Activated CD4-positive, CD25-positive, alpha-beta regulatory T cell treated with anti-CD3 and anti-CD28 coated beads, Interleukin-2, amount 50 U/mL, for 72 hours (primary cell): ENCODE measurements around the gene KRT83.

Experiments used
- DNase-seq: peaks from one replicate; pipeline ENCODE4 v3.0.0; 2021

Gene KRT83

GRCh38 chr12:52320784-52321400 lies at the start of gene KRT83:
Gene KRT83, minus strand, starts transcription at chr12:52321398. Its CDS starts 63 bp downstream, at chr12:52321335.
- no peak for DNase-seq

DNA sequence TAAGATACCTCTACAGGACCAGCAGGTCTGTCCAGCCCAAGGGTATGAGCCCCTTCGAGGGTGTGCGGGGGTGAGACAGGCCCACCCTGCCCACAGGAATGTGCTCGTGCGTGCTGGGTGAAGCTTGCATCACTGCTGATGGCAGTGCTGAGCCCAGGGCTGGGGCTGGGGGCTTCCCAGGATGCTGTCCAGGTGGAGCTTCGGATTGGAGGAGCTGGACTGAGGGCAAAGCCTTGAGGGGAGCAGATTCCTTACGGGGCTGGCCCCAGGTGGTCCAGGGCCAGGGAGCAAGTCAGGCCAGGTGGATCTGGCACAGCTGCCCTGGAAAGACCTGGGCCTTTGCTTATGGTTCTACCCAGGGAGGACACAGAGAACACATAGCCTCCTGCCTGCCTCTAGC lies 48.6 kb upstream of the KRT83 start:
- no peak for DNase-seq

DNA sequence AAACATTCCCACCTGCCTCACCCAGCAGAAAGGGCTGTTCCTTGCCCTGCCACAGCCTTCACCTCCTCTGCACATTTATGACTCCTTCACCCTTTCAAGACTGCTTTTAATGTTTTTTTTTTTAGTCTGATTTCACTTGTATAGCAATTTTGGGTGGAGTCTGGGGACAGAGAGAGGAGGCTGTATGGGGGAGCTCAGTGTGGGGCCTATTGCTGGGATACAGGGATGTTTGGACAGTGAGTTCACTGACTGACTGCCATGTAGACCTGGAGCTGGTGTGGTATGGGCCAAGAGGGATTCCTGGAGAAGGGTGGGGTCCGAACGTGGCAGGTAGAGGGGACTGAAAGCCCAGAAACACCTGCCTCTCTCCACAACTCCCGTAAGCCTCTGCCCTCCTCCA lies 48.0 kb upstream of the KRT83 start:
- DNase-seq, result no peak

GRCh38 chr12:52368508-52368907 lies 47.3 kb upstream of the KRT83 start:
- no peak for DNase-seq

DNA sequence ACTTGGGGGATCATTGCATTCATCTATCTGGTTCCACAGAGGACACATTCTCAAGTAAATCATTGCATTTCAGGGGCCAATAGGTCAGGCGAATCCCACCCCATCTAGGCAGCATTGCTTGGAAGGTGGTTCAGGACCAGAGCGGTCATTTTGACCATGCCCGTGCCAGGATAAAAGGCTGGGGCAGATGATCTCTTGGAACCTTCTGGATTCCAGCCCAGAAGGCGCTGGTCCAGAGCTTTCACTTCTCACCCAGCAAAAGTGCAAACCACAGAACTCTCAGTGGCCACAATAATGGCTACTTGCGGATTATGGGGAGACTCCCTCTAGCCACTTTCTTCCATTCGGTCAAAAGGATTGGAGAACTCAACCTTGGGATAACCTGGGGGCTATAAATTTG lies 46.7 kb upstream of the KRT83 start:
- DNase-seq, result no peak

- DNase-seq, result no peak
Observed at GRCh38 chr12:52366738-52367485, 45.7 kb upstream of the KRT83 start, which contains the start of gene KRT85. Gene KRT85, minus strand, starts transcription at chr12:52367481. Its CDS starts 76 bp downstream, at chr12:52367405.

DNA sequence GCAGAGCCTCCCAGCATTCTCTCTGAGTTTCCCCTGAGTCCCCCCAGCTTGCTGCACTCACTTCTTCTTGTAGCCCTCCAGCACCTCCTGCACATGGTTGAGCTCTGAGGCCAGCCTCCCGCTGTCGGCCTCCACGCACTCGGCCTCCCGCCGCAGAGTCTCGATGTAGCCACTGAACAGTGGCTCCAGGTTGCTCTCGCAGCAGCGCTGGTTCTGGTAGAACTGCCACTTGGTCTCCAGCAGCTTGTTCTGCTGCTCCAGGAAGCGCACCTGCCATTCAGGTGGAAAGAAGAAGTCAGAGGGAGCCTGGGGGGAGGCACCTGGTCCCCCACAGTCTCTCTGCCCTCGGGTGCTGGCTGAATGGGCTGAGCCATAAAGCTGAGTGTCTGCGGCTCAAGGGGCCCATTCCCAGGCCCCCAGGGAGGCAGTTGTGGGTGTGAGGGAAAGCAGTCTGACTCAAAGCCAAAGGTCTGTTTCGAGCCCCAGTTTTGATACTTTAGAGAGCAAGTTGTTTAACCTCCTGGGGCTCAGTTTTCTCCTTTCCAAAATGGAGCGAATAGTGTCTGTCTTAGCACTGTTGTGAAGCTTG lies 43.8 kb upstream of the KRT83 start:
- DNase-seq, result no peak

GRCh38 chr12:52364061-52364460 lies 42.9 kb upstream of the KRT83 start:
- DNase-seq, result no peak

DNA sequence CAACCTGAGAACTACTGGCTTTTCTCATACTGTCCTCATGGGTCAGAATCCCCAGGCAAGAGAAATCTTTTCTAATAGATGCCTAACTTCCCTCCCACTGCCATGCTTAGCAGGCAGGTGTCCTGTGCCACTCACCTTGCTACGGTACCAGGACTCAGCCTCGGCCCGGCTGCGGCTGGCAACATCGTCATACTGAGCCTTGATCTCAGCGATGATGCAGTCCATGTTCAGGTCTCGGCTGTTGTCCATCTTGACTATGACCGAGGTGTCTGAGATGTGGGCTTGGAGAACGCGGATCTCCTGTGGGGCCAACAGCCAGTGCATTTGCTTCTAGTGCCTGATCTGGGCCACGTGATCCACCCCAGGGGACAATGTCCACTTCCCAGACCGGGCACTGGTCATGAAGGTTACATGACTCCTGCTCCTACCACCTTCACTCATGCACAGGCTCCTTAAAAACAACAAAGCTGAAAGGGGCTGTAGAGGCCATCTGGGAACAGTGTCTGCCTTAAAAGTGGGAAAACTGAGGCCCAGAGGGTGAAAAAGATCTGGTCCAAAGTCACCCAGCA lies 42.0 kb upstream of the KRT83 start:
- no peak for DNase-seq

DNA sequence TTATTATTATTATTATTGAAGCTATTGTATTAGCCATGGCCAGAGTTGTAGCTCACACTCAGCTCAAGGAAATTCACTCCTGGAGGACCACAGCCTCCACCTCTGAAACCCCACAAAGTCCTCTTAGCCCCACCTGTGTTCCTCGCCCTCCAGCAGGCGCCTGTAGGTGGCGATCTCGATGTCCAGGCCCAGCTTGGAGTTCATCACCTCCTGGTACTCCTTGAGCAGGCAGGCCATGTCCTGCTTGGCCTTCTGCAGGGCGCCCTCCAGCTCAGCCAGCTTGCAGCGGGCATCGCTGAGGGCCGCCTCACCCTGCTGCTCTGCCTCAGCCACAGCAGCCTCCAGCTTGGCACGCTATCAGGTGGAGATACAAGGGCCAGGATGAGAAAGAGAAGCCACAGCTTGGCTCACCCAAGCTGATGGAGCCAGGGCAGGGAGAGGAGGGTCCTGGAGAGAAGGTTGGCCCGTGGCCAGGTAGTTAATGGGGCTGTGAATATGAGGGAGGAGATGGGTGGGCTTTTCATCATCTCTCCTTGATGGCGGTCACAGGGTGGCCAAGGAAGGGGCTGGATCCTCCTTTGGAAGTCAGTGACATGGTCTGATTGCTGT lies 41.0 kb upstream of the KRT83 start:
- no peak for DNase-seq

DNA sequence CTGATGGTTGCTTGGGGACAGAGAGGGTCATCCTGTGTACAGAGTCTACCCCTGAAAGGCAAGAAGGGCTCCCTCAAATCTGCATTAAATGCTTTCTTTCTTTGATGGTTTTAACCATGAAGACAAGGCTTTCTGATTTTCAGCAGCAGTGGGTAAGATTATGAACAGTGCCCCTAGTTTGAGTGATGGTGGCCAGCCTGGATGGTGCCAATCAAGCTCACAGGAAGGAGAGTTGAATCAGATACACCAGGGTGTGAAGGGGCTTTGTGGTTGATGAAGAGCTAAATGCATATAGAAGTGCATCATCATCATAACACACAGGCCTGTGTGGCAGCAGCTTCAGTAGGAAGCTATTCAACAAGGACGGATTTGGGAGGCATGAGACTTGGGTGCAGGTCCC lies 40.4 kb upstream of the KRT83 start:
- no peak for DNase-seq

- no peak for DNase-seq
Observed at GRCh38 chr12:52360663-52361271, 39.6 kb upstream of the KRT83 start.

- DNase-seq, result no peak
Observed at GRCh38 chr12:52360106-52360662, 39.0 kb upstream of the KRT83 start.

DNA sequence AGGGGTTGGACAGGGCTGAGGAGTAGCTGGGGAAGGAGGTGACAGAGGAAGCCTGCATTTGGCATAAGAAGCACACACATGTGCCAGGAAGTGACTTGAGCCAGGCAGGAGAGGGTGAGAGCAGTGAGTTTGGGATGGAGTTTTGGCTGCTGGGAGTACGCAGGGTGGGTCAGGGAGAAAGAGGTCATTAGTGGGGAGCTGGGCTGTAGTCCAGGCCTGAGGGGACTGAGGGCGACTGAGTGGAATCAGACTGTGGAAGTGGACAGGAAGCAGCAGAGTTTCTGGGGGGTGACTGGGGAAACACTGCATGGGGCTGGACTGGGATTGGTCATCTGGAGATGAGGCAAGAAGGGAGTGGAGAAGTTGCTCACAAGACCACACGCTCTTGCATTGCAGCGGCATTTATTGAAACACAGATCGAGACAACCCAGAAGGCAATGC lies 38.4 kb upstream of the KRT83 start:
- DNase-seq, result no peak

DNA sequence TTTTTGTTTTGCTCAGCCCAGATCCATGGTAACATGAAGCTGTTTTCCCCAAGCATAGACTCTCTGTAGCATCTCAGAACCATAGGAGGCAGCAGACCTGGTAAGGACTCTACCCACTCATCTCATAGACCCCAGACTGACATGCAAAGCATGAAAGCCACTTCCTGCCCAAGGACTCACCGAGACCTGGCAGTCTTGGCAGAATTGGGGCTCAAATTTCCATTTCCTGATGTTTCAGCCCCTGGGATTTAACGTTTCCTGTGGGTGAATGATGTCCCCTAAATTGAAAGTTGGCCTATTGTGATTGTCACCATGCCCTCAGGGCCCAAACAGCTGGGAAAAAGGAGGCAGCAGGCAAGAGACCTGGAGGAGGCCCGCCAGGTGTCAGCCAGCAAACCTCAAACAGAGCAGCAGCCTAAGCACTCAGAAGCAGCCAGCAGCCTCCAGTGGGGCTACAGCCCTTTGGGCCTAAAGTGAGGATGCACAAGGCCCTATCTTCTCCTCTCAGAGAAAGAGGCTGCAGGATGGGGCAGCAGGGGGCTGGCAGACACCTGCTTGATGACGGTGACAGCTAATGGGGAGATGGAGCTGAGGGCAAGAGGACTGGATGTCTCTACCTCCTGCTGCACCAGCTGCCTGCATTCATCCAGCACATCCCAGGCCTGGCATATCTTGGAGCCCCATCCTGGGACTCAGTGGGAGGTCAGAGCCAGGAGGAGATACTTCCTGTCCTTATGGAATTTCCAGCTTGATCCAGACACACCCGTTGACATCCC lies 37.6 kb upstream of the KRT83 start:
- DNase-seq, result no peak

DNA sequence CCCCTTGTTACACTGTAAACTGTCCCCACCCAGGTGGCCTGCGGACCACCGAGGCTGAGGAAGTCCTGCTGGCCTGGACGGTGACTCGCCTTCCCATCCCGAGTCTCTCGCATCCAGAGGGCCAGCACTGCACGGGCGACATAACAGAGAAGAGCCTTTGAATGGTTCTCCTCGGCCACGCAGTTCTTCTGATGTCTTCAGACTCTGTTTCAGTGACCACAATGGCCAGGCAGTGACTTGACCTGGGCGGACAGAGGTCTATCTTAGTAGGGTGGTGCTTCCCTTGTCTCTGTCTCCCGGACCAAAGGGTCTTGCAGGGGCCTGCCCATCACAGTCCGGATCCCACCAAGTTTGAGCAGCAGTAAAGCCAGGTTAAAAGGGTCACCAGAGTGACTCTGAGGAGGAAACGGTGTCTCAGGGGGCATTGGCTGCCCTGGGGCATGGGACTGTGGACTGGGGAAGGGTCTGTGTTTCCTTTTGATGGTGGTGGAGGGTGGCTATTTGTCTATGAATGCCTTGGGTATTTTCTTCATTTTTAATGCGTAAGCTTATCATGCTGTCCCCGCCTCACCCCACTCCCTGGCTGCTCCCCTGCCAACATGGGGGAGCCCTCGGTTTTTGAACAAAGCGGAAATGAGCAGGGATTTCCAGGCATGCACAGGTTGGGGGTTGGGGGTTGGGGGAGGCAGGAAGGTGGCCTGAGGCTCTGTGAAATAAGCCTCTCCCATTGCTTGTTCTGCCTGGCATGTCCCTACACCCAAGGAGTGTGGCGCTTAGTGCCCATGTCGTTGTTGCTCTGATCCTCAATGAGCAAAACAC lies 35.8 kb upstream of the KRT83 start:
- DNase-seq, result no peak

DNA sequence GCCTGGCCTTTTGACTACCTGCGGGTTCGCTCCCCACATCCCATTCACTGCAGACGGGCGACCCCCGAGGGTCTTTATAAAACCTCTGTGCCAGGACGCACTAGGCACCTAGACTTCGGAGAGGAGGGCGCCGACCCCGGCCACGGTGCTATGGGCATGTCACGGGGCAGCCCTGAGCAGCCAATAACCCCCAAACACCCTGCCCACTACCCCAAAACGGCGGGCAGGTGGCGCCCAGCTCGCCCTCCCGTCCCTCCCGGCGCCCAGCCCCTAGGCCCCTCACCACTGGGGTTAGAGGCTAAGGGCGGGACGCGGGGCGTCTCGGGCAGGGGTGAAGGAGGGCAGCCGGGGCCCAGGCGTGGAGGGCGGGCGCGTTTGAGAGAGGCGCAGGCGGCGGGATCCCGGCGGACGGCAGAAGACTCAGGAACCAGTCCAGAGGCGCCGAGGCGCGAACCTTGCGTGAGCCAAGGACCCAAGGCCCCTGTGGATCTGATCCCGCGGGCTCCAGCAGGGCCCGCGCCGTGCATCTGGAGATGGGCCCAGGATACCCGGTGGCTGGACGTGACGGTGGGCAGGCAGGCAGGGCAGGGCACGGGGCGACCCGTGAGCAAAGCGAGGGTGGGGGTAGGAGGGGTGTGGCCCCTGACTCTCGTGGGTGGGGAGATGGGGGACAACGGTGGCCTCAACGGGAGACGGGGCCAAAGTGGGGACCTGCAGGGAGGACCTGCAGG lies 35.0 kb upstream of the KRT83 start:
- no peak for DNase-seq

- no peak for DNase-seq
Observed at GRCh38 chr12:52355176-52355575, 34.0 kb upstream of the KRT83 start.

DNA sequence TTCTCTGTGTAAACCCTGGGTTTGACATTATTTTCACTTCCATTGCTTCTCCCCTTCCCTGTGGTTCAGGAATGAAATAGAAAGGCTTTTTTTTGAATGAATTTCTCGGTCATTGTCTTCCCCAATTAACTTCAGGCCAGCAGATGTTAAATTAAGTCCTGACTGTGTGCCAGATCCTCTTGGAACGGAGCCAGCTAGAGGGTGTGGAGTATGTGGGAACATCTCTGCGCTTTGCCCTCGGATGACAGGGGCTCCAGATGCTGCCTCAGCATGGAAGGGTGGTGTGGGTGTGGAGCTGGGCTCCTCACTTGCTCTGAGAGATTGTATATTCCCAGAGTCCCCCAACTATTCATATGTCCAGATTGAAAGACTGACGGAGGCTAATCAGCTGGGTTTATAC lies 33.0 kb upstream of the KRT83 start:
- no peak for DNase-seq

GRCh38 chr12:52353766-52354165 lies 32.6 kb upstream of the KRT83 start:
- no peak for DNase-seq
